ENCODE data around the gene ZAR1. TPM values are rescaled to one million over a fixed set of nuclear protein-coding genes. Genes with fewer than 3 reads are reported as not detected.
"Not testable (repeated sequence)": the region's sequence is repeated elsewhere in the genome, so short reads cannot be mapped to it uniquely, and the experiment has no call there.

Gene ZAR1
- not detected in 2 replicates for total RNA-seq (2014; rRNA removed; shearing (Covaris generic); ENCODE audit: low replicate concordance)

GRCh38 chr4:48490012-48490679 is at the start of gene ZAR1:
Gene ZAR1, plus strand, starts transcription at chr4:48490252. Its CDS starts 40 bp downstream, at chr4:48490292.
- H3K9me3 ChIP-seq = no peaks in the 10 kb centered on the region
- H3K36me3 ChIP-seq = no peaks in the 10 kb centered on the region
- peak within 1 kb of the TSS; percentile 31 for H3K4me3 ChIP-seq
- peak; percentile 18 for DNase-seq
- H3K27me3 ChIP-seq = no peaks in the 10 kb centered on the region

- not testable (repeated sequence) for H3K27me3 ChIP-seq, DNase-seq, H3K36me3 ChIP-seq, H3K9me3 ChIP-seq, H3K4me3 ChIP-seq
Observed at GRCh38 chr4:48440914-48441313, 49.1 kb upstream of the ZAR1 start.

DNA sequence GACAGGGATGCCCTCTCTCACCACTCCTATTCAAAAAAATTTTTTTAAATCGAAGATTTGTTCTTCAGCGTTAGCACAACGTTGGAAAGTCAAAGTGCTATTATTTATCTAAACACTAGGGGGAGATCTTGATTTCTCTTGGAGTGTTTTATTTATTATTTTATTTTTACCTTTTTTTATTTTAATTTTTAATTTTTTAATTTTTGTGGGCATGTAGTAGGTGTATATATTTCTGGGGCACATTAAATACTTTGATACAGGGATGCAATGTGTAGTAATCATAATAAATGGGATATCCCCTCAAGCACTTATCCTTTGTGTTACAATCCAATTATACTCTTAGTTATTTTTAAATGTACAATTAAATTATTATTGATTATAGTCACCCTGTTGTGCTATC is 44.3 kb upstream of the ZAR1 start:
- Histone ChIP-seq H3K27me3 (no peaks in the 10 kb centered on the region), H3K9me3 (no peaks in the 10 kb centered on the region), H3K4me3 (no peak overlapping the region), H3K36me3 (no peaks in the 10 kb centered on the region)
- no peak for DNase-seq

- DNase-seq = no peak
Observed at GRCh38 chr4:48446642-48447041, 43.4 kb upstream of the ZAR1 start.

DNA sequence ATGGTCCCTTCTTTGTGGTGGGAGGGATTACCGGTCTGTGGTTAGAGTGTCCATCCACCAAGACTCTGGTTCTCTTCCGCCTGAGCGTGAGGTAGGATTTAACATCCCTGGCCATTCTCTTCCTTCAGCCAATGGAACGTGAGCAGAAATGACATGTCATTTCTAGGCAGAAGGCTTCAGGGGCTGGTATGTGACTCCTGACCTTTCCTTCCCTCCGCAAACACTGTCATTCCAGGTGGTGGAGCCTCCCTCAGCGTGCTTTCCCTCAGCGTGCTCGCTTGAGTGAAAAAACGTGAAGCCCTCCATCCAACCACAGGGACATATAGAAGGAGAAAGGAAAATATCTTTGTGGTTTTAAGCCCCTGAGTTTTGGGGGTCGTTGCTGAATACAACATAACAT is 40.9 kb upstream of the ZAR1 start:
- H3K27me3 ChIP-seq = no peaks in the 10 kb centered on the region
- DNase-seq = no peak
- no peaks in the 10 kb centered on the region for H3K9me3 ChIP-seq
- no peaks in the 10 kb centered on the region for H3K36me3 ChIP-seq
- H3K4me3 ChIP-seq = no peak overlapping the region

More at GRCh38 chr4:48446642-48447041, 43.4 kb upstream of the ZAR1 start:
- no peaks in the 10 kb centered on the region for H3K36me3 ChIP-seq
- no peaks in the 10 kb centered on the region for H3K9me3 ChIP-seq
- H3K27me3 ChIP-seq = no peaks in the 10 kb centered on the region
- no peak overlapping the region for H3K4me3 ChIP-seq

- H3K36me3 ChIP-seq = no peaks in the 10 kb centered on the region
- H3K9me3 ChIP-seq = no peaks in the 10 kb centered on the region
- no peak overlapping the region for H3K4me3 ChIP-seq
- H3K27me3 ChIP-seq = no peaks in the 10 kb centered on the region
- no peak for DNase-seq
Observed at GRCh38 chr4:48450740-48451139, 39.3 kb upstream of the ZAR1 start.

- not testable (repeated sequence) for H3K36me3 ChIP-seq, H3K9me3 ChIP-seq, DNase-seq, H3K27me3 ChIP-seq, H3K4me3 ChIP-seq
Observed at GRCh38 chr4:48451656-48452055, 38.4 kb upstream of the ZAR1 start.

DNA sequence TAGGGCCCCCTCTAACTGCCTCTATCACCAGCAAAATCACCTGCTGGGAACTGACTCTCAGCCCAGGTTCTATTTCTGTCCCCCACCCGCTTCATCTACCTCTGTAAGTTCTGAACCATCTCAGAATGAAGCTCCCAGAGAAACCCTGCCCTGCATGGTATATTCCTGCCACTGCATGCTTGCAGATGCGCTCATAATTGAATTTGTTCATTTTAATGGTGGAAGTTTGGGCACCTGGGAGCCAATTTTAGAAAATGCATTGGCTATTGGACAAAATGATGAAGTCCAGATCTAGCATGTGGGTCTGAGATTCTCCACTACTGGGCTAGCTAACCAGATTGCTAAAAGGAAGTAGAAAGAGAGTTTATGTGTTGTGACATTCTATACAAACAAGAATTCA is 35.5 kb upstream of the ZAR1 start:
- Histone ChIP-seq H3K27me3 (no peaks in the 10 kb centered on the region), H3K9me3 (no peaks in the 10 kb centered on the region), H3K36me3 (no peaks in the 10 kb centered on the region), H3K4me3 (no peak overlapping the region)
- no peak for DNase-seq

DNA sequence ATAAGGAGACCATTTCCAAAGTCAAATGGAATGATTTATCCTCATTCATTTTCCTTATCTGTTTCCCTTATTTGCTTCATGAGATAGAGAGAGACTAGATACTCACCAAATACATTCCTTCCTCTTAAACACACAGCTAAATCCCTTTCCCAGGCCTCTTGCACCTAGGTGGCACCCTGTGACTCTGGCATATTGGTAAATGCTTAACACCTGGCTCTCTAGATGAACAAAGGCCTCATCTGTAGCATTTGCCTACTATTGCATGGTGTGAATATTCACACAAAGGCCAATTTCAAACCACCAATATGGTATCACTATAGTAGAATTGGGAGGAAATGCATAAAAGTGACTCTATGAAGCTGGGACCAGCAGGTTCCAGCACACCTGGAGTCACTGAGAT is 29.1 kb upstream of the ZAR1 start:
- no peak for DNase-seq
- Histone ChIP-seq H3K4me3 (no peak overlapping the region), H3K9me3 (no peaks in the 10 kb centered on the region), H3K36me3 (no peaks in the 10 kb centered on the region), H3K27me3 (no peaks in the 10 kb centered on the region)

GRCh38 chr4:48462363-48462762 is 27.7 kb upstream of the ZAR1 start:
- DNase-seq = no peak
- H3K9me3 ChIP-seq = no peaks in the 10 kb centered on the region

GRCh38 chr4:48467442-48467841 is 22.6 kb upstream of the ZAR1 start:
- H3K36me3 ChIP-seq = no peaks in the 10 kb centered on the region
- no peak overlapping the region for H3K4me3 ChIP-seq
- DNase-seq = no peak
- H3K9me3 ChIP-seq = no peaks in the 10 kb centered on the region
- H3K27me3 ChIP-seq = no peaks in the 10 kb centered on the region

More at GRCh38 chr4:48462363-48462762, 27.7 kb upstream of the ZAR1 start:
- H3K36me3 ChIP-seq = no peaks in the 10 kb centered on the region
- no peak overlapping the region for H3K4me3 ChIP-seq
- H3K27me3 ChIP-seq = no peaks in the 10 kb centered on the region

GRCh38 chr4:48467891-48468290 is 22.2 kb upstream of the ZAR1 start:
- Histone ChIP-seq H3K36me3 (no peaks in the 10 kb centered on the region), H3K4me3 (no peak overlapping the region), H3K27me3 (no peaks in the 10 kb centered on the region), H3K9me3 (no peaks in the 10 kb centered on the region)
- no peak for DNase-seq

DNA sequence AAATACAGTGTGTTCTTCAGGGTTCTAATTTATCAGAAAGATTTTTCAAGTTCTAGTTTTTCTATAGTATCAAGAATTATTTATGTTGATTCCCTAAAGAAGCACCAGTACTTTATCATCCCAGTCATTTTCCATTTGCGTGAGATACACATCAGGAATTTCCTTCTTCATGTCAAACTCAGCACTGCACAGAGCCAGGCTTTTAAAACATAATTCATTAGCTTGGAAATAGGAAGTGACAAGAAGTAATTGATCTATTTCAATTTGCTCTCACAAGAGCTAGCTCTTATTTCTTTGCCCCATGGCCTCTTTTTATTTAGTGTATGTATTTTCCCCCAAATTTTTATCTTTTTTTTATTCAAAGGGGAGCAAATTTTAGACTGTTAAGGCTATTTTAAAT is 19.9 kb upstream of the ZAR1 start:
- no peaks in the 10 kb centered on the region for H3K9me3 ChIP-seq

GRCh38 chr4:48470570-48470969 is 19.5 kb upstream of the ZAR1 start:
- Histone ChIP-seq H3K4me3 (no peak overlapping the region), H3K9me3 (no peaks in the 10 kb centered on the region), H3K36me3 (no peaks in the 10 kb centered on the region), H3K27me3 (no peaks in the 10 kb centered on the region)
- DNase-seq = no peak

More for the DNA sequence above, 19.9 kb upstream of the ZAR1 start:
- H3K36me3 ChIP-seq = no peaks in the 10 kb centered on the region
- DNase-seq = no peak
- H3K27me3 ChIP-seq = no peaks in the 10 kb centered on the region
- no peak overlapping the region for H3K4me3 ChIP-seq

GRCh38 chr4:48472794-48473193 is 17.3 kb upstream of the ZAR1 start:
- Histone ChIP-seq H3K9me3 (no peaks in the 10 kb centered on the region), H3K36me3 (no peaks in the 10 kb centered on the region), H3K4me3 (no peak overlapping the region), H3K27me3 (no peaks in the 10 kb centered on the region)
- DNase-seq = no peak

- Histone ChIP-seq H3K36me3 (no peaks in the 10 kb centered on the region), H3K9me3 (no peaks in the 10 kb centered on the region), H3K27me3 (no peaks in the 10 kb centered on the region), H3K4me3 (no peak overlapping the region)
- DNase-seq = no peak
Observed at GRCh38 chr4:48475770-48476169, 14.3 kb upstream of the ZAR1 start.

GRCh38 chr4:48478273-48478672 is 11.8 kb upstream of the ZAR1 start:
- no peaks in the 10 kb centered on the region for H3K27me3 ChIP-seq
- H3K4me3 ChIP-seq = no peak overlapping the region
- DNase-seq = no peak
- H3K9me3 ChIP-seq = no peaks in the 10 kb centered on the region
- no peaks in the 10 kb centered on the region for H3K36me3 ChIP-seq

- no peak overlapping the region for H3K4me3 ChIP-seq
- H3K36me3 ChIP-seq = no peaks in the 10 kb centered on the region
- H3K9me3 ChIP-seq = no peaks in the 10 kb centered on the region
- no peak for DNase-seq
- no peaks in the 10 kb centered on the region for H3K27me3 ChIP-seq
Observed at GRCh38 chr4:48481581-48481980, 8.5 kb upstream of the ZAR1 start.
